B cell (primary cell): ENCODE data around the gene CAMK2N1. TPM values are rescaled to one million over a fixed set of nuclear protein-coding genes. Genes with fewer than 3 reads are reported as not detected.

Source experiments
- ATAC-seq: fragments of 200-7000 bp; cut with Tn5 transposase; one replicate; pipeline ENCODE4 v1.10.0; 2021; ENCODE audit warnings: low read depth, mild to moderate bottlenecking, moderate number of reproducible peaks, moderate library complexity
- CTCF ChIA-PET: fragments of 350-600 bp; sonication (Branson Sonifier 250); formaldehyde crosslinking; loops from one replicate; lab custom pipeline; 2021; ENCODE audit warnings: antibody characterized with exemption, inconsistent platforms; lab: Charles Lee
- POLR2A ChIA-PET: fragments of 350-600 bp; sonication (Branson Sonifier 250); formaldehyde crosslinking; loops from one replicate; lab custom pipeline; 2021; ENCODE audit warnings: antibody characterized with exemption; lab: Charles Lee
- DNase-seq: peaks from one replicate; pipeline ENCODE4 v3.0.0; 2013
- H2AFZ ChIP-seq: 2 replicates; pipeline ENCODE4 v1.6.1; 2012; ENCODE audit warnings: mild to moderate bottlenecking, low read depth, low read length; ENCODE audit not compliant: insufficient read depth, poor library complexity, severe bottlenecking
- H3K27ac ChIP-seq, 2 donors: 1 replicate in 1 of 2; 2 replicates in 1 of 2; pipeline ENCODE4 v1.5.1; 2012 to 2013; ENCODE audit warnings: low read length in 2 of 2, mild to moderate bottlenecking in 2 of 2, moderate library complexity in 1 of 2
- H3K27me3 ChIP-seq, 4 experiments: fragments of 200-600 bp in 1 of 4; sonication (generic) in 1 of 4; replicated peaks in 1 of 4; 1 replicate in 2 of 4; 2 replicates in 2 of 4; pipeline versions ENCODE4 v1.6.1 to v1.7.0; 2013 to 2016; ENCODE audit warnings: low read length in 3 of 4, mild to moderate bottlenecking in 2 of 4, mixed read lengths in 1 of 4, moderate library complexity in 1 of 4; ENCODE audit not compliant: insufficient read depth in 4 of 4, control insufficient read depth in 3 of 4; ENCODE audit errors: control extremely low read depth in 1 of 4
- H3K36me3 ChIP-seq, 2 experiments: replicated peaks in 1 of 2; 1 replicate in 1 of 2; 2 replicates in 1 of 2; pipeline versions ENCODE4 v1.6.1 to v1.7.1; 2013; ENCODE audit warnings: low read length in 1 of 2; ENCODE audit not compliant: insufficient read depth in 2 of 2, control insufficient read depth in 1 of 2; ENCODE audit errors: control extremely low read depth in 1 of 2, extremely low read depth in 1 of 2
- H3K4me1 ChIP-seq, 2 donors: fragments of 200-600 bp in 1 of 2; sonication (generic) in 1 of 2; 1 replicate in 1 of 2; 2 replicates in 1 of 2; pipeline versions ENCODE4 v1.5.1 to v1.6.1; 2013 to 2017; ENCODE audit warnings: low read length in 2 of 2; ENCODE audit not compliant: control insufficient read depth in 2 of 2, insufficient read depth in 2 of 2
- H3K4me2 ChIP-seq: replicated peaks from 2 replicates; pipeline ENCODE3; 2012; ENCODE audit warnings: mild to moderate bottlenecking, low read depth, low read length; ENCODE audit not compliant: poor library complexity, severe bottlenecking
- H3K4me3 ChIP-seq, 5 experiments: fragments of 200-600 bp in 1 of 5; sonication (generic) in 1 of 5; 1 replicate in 3 of 5; 2 replicates in 2 of 5; pipeline versions ENCODE4 v1.5.1 to v1.7.0; 2011 to 2016; ENCODE audit warnings: low read length in 4 of 5, mild to moderate bottlenecking in 4 of 5, low read depth in 2 of 5, control low read depth in 1 of 5, moderate library complexity in 1 of 5; ENCODE audit not compliant: insufficient read depth in 1 of 5; ENCODE audit errors: control extremely low read depth in 1 of 5, extremely low read depth in 1 of 5
- H3K79me2 ChIP-seq: fragments of 200-600 bp; sonication (generic); one replicate; pipeline ENCODE4 v1.6.0; 2016; ENCODE audit warnings: low read length; ENCODE audit not compliant: control insufficient read depth, insufficient read depth
- H3K9ac ChIP-seq: fragments of 200-600 bp; sonication (generic); 2 replicates; pipeline ENCODE4 v1.6.1; 2017; ENCODE audit warnings: mild to moderate bottlenecking, low read length, moderate library complexity
- H3K9me3 ChIP-seq, 3 donors: one replicate each; pipeline versions ENCODE4 v1.6.1 to v1.7.1; 2013; ENCODE audit warnings: low read length in 2 of 3; ENCODE audit not compliant: control insufficient read depth in 2 of 3, insufficient read depth in 1 of 3; ENCODE audit errors: control extremely low read depth in 1 of 3
- H4K20me1 ChIP-seq: 2 replicates; pipeline ENCODE4 v1.6.0; 2012; ENCODE audit warnings: mild to moderate bottlenecking, low read length; ENCODE audit not compliant: insufficient read depth, control insufficient read depth, poor library complexity, severe bottlenecking
- H3K27ac Mint-ChIP-seq: one replicate; pipeline ENCODE4 v1.8.0; 2021; ENCODE audit warnings: mixed read lengths
- H3K27me3 Mint-ChIP-seq: one replicate; pipeline ENCODE4 v1.8.0; 2021; ENCODE audit warnings: mixed read lengths
- H3K4me1 Mint-ChIP-seq: one replicate; pipeline ENCODE4 v1.8.0; 2021; ENCODE audit warnings: mixed read lengths
- H3K4me3 Mint-ChIP-seq: one replicate; pipeline ENCODE4 v1.8.0; 2021; ENCODE audit warnings: mixed read lengths
- H3K9me3 Mint-ChIP-seq: one replicate; pipeline ENCODE4 v1.8.0; 2022; ENCODE audit warnings: mixed read lengths; ENCODE audit not compliant: insufficient read depth
- CTCF ChIP-seq: fragments of 200-600 bp; IDR thresholded peaks from one replicate; pipeline ENCODE4 v1.8.0; 2022; ENCODE audit warnings: antibody characterized with exemption, mild to moderate bottlenecking
- EZH2 ChIP-seq: IDR thresholded peaks from 2 replicates; pipeline ENCODE4 v1.6.1; 2012; ENCODE audit warnings: borderline replicate concordance, low read depth, mild to moderate bottlenecking, moderate library complexity, low read length; ENCODE audit not compliant: insufficient read depth, poor library complexity, severe bottlenecking
- WGBS: methylation state at CpG from one replicate; pipeline ENCODE4 v1.1.5; 2013; ENCODE audit warnings: missing lambda C conversion rate; ENCODE audit not compliant: insufficient coverage; 5-methylcytosine and 5-hydroxymethylcytosine counted together
- intact Hi-C: fragments of 100-400 bp; cut with micrococcal nuclease; formaldehyde crosslinking; loops from one replicate; pipeline ENCODE4 v1.10.0; 2022
- polyA plus RNA-seq: library from polyadenylated mRNA; depleted of rRNA; stranded (reverse); fragments of >200 nt; gene quantifications from 2 replicates; pipeline ENCODE4 v1.2.3, GENCODE V29; 2012
- total RNA-seq, 2 donors: library from RNA; stranded (reverse); fragments of 120-200 nt in 1 of 2; gene quantifications; 1 replicate in 1 of 2; 2 replicates in 1 of 2; pipeline versions ENCODE4 v1.2.3 to v1.2.4, GENCODE V29; 2013 to 2022

CAMK2N1 gene
- total and polyA plus RNA-seq, 2 donors (not counting 1 experiment from before 2014, with no cell fraction given): 0.49 to 6.0 TPM

- H3K4me1 ChIP-seq: no peaks in the 10 kb centered on the region
- CTCF ChIA-PET: interaction anchor here (1.2 kb wide), 1 partner anchor 12 kb away, joined by 3 read pairs; no protein-coding TSS in a partner anchor
Measured at GRCh38 chr1:20534659-20535417, 48.8 kb upstream of the CAMK2N1 start.

More at GRCh38 chr1:20534659-20535417, 48.8 kb upstream of the CAMK2N1 start:
- 87% methylated on average over 11 of the region's 12 CpGs for WGBS
- Histone ChIP-seq H2AFZ (no peak overlapping the region), H3K4me2 (no peak overlapping the region), H3K79me2 (no peaks in the 10 kb centered on the region), H4K20me1 (no peaks in the 10 kb centered on the region), H3K27me3 (peaks cover 0 to 17% (median 7%) of the 10 kb centered on the region in 4 experiments), H3K9ac (no peak overlapping the region), H3K9me3 (no peaks in the 10 kb centered on the region), H3K27ac (no peak overlapping the region), H3K4me3 (no peak overlapping the region), H3K36me3 (no peaks in the 10 kb centered on the region)
- no peaks in the 10 kb centered on the region for H3K9me3 Mint-ChIP-seq
- ATAC-seq (no peak), DNase-seq (no peak)
- TF ChIP-seq EZH2 (no peak), CTCF (no peak)
- intact Hi-C loops: no loop called here
- no peak overlapping the region for H3K27ac Mint-ChIP-seq
- H3K27me3 Mint-ChIP-seq: peaks cover 58% of the 10 kb centered on the region
- POLR2A ChIA-PET: no interaction called here
- H3K4me1 Mint-ChIP-seq: no peaks in the 10 kb centered on the region
- H3K4me3 Mint-ChIP-seq: no peak overlapping the region
